ENCODE results near the gene SLC26A6.
A peak's percentile ranks its signal among the peaks of the same experiment; 100 is the strongest.

Gene SLC26A6

DNA sequence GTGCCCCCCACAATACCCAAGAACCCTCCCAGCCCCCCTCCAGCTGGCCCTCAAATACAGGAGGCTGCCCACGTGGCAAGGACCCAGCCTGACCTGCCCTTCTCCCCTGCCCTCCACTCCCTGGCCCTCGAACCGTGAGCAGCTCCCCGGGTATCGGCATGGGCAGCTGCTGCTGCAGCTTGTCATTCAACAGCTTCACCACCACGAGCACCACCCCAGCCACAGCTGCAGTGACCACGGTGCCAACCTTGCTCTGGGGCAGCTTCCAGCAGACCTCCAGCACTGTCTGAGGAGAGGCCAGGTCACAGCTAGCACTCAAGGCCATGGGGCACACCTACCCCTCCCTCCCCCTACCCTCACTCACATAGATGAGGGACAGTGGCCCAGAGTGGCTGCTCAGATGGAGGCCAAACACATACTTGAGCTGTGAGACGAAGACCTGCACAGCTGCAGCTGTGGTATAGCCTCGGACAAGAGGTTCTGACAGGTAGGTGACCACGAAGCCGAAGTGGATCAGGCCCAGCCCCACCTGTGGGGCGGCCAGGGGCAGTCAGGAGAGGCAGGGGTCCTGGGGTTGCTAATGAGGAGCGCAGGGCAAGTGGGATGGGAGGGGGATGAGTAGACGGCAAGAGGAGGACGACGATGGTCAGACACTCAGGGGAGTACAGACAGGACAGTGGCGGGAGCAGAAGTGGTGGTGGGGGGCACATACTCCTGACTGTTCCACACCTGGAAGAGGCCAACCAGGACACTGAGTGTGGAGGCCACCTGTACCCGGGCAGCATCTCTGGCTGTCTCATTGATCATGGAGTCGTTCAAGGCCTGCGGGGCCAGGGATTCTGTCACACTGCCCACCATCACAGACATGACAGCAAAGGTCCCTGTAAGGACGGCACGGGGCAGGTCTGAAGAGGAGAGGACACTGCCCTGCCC is 3.5 kb downstream of the SLC26A6 start:
- no peak for DNase-seq

DNA sequence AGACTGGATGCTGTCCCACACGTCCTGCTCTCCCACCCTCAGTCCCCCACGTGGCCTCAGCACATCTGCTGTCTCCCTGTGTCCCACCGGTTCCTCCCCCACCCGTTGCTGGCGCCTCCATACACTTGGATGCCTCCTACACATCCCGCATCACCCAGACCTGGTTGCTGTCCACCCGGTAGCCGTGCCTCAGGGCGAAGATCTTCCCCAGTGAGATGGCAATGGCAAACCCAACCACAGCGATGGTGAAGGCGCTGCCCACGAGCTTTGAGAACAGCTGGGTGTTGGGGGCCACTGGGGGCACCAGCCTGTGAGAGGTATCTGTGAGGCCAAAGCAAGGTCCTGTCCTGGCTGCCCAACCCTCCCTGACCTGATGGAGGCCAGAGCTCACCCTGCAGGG is 4.4 kb downstream of the SLC26A6 start:
- DNase-seq = no peak

- DNase-seq = no peak
These were observed 4.9 kb downstream of the SLC26A6 start for GRCh38 chr3:48630407-48630806.

DNA sequence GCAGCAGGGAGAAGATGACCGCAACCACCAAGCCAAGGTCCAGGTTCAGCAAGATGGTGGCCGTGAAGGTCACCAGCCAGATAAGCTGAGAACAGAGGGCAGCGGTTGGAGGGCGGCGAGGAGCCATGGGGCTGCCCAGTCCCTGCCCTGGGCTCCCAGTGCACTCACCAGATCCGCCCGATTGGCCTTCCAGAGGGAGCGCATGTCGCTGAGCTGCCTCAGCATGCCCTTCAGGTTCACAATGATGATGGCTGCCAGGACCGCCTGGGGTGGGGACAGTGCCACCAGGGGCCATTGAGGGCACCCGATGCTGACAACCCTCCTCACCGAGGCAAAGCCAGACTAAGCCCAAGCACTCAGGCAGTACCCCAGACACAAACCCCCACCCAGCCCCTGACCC is 5.4 kb downstream of the SLC26A6 start:
- no peak for DNase-seq

- no peak for DNase-seq
These were observed 6.8 kb downstream of the SLC26A6 start for GRCh38 chr3:48628277-48629017.

DNA sequence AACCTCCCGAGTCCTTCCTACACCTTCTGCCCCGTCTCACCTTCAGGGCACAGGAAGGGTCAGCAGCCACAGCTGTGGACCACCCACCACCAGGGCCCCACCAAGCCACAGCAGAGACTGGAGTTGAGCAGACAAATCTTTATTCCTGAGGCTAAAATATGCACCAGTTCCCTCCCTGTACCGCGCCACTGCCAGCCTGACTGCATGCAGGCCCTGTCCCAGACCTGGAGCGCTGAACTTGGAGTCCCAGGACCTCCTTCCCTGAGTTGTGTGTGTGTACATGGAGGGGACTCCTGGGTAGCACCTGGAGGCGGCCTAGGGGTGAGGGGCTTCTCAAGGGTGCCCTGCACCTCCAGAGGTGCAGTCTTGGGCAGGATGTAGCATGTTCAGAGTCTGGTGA is 9.7 kb downstream of the SLC26A6 start:
- DNase-seq = no peak

DNA sequence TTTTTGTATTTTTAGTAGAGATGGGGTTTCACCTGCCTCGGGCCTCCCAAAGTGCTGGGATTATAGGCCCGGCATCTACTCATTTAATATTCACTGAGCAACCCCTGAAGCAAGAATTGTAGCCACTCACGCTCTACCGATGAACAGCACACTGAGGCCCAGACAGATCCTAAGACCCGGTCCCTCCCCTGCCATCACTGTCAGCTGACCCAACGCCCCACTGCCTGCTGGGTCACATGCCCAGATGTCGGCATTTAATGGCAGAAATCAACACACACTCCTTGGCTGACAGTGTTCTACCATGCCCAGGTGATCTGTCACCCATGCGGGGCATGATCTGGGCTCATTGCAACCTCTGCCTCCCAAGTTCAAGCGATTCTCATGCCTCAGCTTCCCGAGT is 10.5 kb downstream of the SLC26A6 start:
- no peak for DNase-seq

GRCh38 chr3:48623851-48624547 is 11.3 kb downstream of the SLC26A6 start:
- no peak for DNase-seq

DNA sequence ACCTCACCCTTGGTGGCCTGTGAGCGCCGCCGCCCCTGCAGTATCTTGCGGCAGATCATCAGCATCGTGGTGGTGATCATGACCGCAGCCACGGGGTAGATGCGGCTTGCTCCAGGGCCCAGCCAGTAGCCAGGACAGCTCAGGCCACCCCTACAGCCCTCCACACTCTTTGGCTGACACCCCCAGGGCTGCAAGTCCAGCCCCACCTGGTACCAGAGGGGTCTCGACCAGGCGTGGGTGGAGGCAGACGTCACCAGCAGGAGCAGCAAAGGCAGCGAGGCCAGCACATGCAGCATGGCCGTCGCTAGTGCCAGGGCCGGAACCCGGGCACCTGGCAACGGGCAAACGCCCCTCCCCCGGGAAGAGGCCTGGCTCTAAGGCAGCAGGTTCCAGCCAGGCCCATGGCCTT is 13.8 kb downstream of the SLC26A6 start, which contains the start of gene TMEM89:
TSS of gene TMEM89 (minus strand) at position 309 of the 409 bp plus-strand sequence. CDS start at position 296, 13 bp downstream.
- no peak for DNase-seq

DNA sequence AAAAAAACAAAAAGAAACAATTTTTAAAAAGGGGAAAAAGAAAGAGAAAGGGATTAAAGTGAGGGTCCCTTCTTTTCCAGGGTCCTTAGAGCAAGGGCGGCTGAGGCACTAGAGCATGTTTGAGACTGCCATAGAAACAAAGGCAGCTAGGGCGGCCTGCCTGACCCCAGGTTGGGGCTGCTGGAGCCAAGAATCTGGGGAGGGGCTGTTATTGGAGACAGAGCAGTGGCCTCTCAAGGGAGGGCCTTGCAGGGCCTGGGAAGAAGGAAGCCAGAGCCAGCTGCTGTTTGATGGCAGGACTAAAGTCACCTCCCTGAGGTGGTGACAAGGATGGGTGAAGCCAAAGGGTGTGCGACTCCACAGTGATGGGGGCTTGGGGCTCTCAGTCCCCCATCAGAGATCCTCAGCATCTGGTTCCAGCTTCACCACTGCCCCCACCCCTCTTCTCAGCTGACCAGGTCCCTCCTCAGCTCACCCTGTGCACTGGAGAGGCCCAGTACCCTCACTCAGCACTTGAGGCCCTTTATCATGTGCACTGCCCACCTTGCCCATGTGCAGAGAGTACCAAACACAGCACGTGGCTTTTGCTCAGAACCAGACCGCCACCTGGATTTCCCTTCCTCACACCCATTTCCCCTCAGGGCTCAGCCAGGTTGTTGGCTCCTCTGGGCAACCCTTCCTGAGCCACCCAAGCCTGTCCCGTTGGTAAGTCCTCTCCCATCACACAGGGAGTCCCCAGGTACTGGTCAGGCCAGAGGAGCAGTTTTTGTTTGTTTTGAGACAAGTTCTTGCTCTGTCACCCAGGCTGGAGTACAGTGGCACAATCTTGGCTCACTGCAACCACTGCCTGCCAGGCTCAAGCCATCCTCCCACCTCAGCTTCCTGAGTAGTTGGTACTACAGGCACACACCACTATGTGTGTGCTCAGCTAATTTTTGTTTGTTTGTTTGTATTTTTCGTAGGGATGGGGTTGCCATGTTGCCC is 15.4 kb downstream of the SLC26A6 start:
- DNase-seq = no peak

DNA sequence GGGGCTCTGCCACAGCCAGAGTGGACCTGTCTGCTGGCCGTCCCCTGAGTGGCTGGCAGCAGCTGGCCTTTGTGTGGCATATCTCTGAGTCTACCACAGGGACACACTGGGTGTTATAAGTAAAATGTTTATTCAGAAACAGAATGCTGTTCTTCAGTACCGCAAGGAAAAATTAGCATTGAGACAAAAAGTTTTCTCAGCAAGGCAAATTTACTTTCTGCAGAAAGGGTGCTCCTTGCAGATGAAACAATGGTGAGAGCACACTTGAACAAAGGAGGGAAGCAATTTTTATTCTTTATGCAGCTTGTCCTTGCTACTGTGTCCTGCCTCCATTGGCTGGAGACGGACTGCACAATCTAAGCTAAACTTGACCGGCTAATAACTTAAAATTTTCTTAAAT is 17.7 kb downstream of the SLC26A6 start:
- DNase-seq = no peak

GRCh38 chr3:48614044-48614443 is 21.2 kb downstream of the SLC26A6 start:
- DNase-seq = peak; percentile 79 to 96 (median 96)

DNA sequence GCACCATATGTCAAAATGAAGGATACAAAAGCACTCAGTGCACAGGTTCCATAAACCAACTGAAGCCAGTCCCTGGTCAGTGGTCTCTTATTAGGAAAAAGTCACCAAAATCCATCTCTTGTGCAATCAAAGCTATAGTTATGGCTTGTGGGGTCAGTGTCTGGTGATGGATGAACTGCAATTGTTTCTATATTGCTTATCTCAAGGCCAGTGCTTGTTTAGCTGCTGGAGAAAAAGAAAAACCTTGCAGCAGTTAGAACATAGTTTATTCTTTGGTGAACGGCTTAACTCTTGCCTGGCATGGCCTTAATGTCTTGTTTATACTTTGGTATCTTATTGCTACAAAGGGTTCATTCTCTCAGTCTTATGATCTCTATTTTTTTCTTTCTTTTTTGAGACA is 23.0 kb downstream of the SLC26A6 start:
- DNase-seq = no peak

GRCh38 chr3:48609088-48610005 is 25.9 kb downstream of the SLC26A6 start, which contains the start of gene UQCRC1:
Gene UQCRC1, minus strand, starts transcription at chr3:48609646. Its CDS starts 26 bp downstream, at chr3:48609620.
- peak; percentile 97 for DNase-seq

DNA sequence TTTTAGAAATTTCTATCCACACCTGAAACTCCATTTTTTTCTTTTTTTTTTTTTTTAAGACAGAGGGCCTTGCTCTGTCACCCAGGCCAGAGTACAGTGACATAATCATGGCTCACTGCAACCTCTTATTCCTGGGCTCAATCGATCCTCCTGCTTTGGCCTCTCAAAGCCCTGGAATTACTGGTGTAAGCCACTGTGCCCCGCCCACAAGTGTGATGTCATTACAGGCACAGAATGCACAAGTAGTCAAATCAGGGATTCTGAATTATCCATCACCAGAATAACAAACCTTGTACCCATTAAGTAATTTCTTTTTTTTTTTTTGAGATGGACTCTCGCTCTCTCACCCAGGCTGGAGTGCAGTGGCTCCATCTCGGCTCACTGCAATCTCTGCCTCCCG is 27.7 kb downstream of the SLC26A6 start:
- peak; percentile 49 to 75 (median 62) for DNase-seq

DNA sequence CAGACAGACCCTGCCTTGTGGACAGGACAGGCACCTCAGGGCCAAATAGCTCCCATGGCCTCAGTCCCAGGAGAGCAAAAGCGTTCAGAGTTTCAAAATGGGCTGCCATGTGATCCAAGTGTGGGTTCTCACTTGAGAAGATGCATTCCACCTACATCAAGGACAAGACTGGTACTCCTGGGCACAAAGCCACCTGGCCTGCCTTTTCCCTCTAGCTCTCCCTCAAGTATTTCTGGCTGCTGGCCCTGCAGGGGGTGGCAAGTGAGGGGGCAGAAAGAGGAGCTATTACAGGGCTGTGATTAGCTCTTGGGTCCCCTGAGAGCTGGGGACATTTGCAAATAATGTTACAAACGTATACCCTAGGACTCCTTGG is 33.7 kb downstream of the SLC26A6 start:
- no peak for DNase-seq

DNA sequence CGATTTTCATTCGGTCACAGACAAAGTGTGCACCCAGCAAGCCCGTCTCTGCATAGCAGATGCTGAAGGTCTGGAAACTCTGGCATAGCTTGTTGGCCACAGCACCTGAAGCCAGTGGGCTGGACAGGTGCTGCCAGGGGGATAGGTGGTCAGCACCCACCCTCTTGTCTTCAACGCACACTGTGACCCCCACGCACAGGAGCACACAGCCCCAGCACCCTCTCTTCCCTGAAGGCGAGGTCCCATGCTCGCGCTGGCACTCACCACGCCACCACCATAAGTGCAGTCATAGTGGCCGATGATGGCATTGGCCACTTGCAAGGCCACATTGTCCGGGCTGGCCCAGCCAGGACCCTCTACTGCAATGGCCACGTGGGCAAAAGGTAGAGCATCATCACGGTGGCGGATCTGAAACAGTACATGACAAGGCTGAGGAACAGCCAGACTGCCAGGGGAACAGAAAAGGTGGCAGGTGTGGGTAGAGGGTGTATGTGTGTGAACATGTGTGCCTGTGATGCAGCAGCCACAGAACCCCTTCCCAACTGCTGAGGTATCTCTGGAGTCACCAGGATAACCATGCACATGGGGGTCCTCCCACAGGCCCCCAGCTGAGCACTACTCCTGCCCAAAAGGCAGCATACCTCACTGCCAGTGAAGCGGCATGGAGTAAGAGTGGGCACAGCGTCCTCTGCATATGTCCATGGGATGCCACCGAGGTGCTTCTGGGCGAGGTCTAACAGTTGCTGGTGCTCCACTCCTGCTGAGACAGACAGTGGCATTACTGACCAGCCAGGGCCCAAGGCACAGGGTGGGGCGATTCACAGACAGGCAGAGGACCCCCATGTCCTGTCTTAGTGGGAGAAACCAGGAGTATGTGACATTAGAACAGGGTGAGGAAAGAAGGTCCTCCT is 34.3 kb downstream of the SLC26A6 start:
- DNase-seq = no peak

DNA sequence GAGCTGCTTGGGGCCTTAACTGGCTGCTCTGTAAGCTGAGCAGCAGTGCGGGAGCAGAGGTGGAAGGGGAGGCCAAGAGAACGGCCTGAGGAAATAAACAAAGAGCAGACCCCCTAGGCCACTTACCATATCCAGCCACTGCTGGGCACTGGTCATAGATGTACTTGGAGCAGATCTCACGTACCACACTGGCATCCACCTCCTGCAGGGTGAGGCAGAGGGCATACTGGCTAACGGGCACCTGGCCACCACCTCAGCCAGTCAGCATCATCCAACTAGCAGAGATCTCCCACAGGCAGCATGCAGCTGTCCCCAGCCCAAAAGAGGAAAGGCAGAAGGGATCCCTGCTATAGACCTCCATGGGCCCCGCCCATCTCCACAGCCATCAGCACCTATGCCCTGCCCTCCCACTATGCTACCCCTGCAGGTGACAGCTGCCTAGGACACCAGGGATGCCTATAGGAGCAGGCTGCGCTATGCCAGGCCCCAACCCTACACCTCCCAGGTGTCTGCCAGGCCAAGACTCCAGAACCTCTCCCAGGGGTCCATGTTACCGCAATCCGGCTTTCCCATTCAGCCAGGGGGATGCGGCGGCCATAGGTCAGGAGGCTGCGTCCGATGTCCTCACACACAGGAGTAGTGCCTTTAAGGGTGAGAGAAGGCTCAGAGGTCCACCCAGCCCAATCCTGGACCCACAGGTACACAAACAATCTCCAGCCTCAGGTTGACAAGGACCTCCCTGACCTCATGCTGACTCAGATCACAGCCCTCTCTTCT is 35.6 kb downstream of the SLC26A6 start:
- DNase-seq = no peak

DNA sequence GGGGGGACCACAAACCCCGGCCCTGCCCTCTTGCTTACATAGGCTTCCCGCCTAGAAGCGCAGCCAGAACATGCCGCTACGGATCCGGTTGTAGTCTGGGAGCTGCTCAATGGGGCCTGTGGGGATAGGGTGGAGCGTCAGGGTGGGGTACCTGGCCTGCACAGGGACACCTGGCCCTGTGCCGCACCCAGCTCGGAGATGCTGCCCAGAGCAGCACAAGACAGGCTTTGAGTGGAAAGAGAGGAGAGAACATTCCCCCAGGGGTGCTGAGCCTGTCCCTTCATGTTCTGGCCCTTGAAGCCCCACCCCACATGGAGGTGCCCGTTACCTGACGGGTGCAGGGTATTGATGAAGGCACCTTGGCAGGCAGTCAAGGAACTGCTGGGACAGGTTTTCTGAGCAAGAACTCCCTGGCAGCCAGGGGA is 36.2 kb downstream of the SLC26A6 start:
- DNase-seq = no peak
